Left lung (tissue), 14 donors: ENCODE data around the gene RNASE3. TPM values are rescaled to one million over a fixed set of nuclear protein-coding genes. Genes with fewer than 3 reads are reported as not detected.
"Not testable (repeated sequence)": the region's sequence is repeated elsewhere in the genome, so short reads cannot be mapped to it uniquely, and the experiment has no call there.

Experiments used
- ATAC-seq: fragments of 200-7000 bp; cut with Tn5 transposase; one replicate; pipeline ENCODE4 v1.9.1; 2020; ENCODE audit warnings: moderate library complexity
- DNase-seq, 4 donors: peaks; one replicate each; pipeline ENCODE4 v3.0.0-alpha.2; 2013 to 2020
- H3K27ac ChIP-seq, 2 donors: fragments of 200-600 bp; sonication (generic) in 1 of 2; one replicate each; pipeline versions ENCODE4 v1.5.0 to v1.8.0; 2020 to 2021
- H3K27me3 ChIP-seq, 2 donors: fragments of 200-600 bp; sonication (generic) in 1 of 2; one replicate each; pipeline versions ENCODE4 v1.5.0 to v1.8.0; 2020 to 2021
- H3K36me3 ChIP-seq, 2 donors: fragments of 200-600 bp; sonication (generic) in 1 of 2; one replicate each; pipeline versions ENCODE4 v1.5.0 to v1.8.0; 2020 to 2021
- H3K4me1 ChIP-seq, 2 donors: fragments of 200-600 bp; one replicate each; pipeline ENCODE4 v1.8.0; 2021
- H3K4me3 ChIP-seq, 2 donors: fragments of 200-600 bp; sonication (generic) in 1 of 2; one replicate each; pipeline versions ENCODE4 v1.5.0 to v1.8.0; 2020 to 2021; ENCODE audit warnings: mild to moderate bottlenecking in 1 of 2
- H3K9me3 ChIP-seq, 2 donors: fragments of 200-600 bp; sonication (generic) in 1 of 2; one replicate each; pipeline versions ENCODE4 v1.5.0 to v1.8.0; 2020 to 2021
- intact Hi-C, 2 donors: fragments of 100-400 bp; cut with DNase I; formaldehyde crosslinking; loops; one replicate each; pipeline versions ENCODE4 v1.11.2 to v1.14.2; 2022
- long read RNA-seq, 12 donors: library from polyadenylated mRNA in 2 of 12; unstranded in 2 of 12; transcript quantifications; one replicate each; pipeline ENCODE4 v2.0.0 and lab custom pipeline, GENCODE V29; 2019 to 2026
- polyA plus RNA-seq, 6 donors: library from polyadenylated mRNA; unstranded; fragments of 120-200 nt; gene quantifications; one replicate each; pipeline ENCODE4 v1.2.1, GENCODE V29; 2013; ENCODE audit not compliant: insufficient read length in 6 of 6
- total RNA-seq, 2 donors: library from RNA; stranded (reverse); fragmentation: NEBNext Ultra II Directional; extraction: Animal tissue kit (Norgen Biotek cat#: 25700); gene quantifications; one replicate each; pipeline ENCODE4 v1.2.1, GENCODE V29; 2021
- TF ChIP-seq, protein P1 (sequence below), 2 donors: fragments of 200-600 bp; sonication (generic) in 1 of 2; IDR thresholded peaks; one replicate each; pipeline versions ENCODE4 v1.5.0 to v1.8.0; 2021; ENCODE audit warnings: antibody characterized with exemption in 2 of 2
- donor health status: DM: no; HTN: yes; CAD: no.
- donor health status: DM: no; HTN: no; CAD: no.

RNASE3 gene
- 1 to 10 TPM in 1 of 2 donors, not detected in 1; 1.1 TPM for total RNA-seq
- polyA plus RNA-seq = 1 to 10 TPM in 3 of 6 donors, under 1 TPM in 3; 0.33 to 1.9 (median 0.88) TPM
- long read RNA-seq, donor 1 = 0 reads
- long read RNA-seq, donor 2 = 0 reads
- long read RNA-seq, donor 3 = 0 reads
- long read RNA-seq, donor 4 = 0 reads
- long read RNA-seq, donor 5, partial matches to known transcripts = 0 of 1 reads
- long read RNA-seq, donor 5, other reads (novel, unspliced or antisense) = 0 of 1 reads
- long read RNA-seq, donor 6 = 0 reads
- long read RNA-seq, donor 7, partial matches to known transcripts = 0 of 1 reads
- long read RNA-seq, donor 7, other reads (novel, unspliced or antisense) = 0 of 1 reads
- long read RNA-seq, donor 8 = 0 reads
- long read RNA-seq, donor 9 = 0 reads
- long read RNA-seq, donor 10, partial matches to known transcripts = 0 of 1 reads
- long read RNA-seq, donor 10, other reads (novel, unspliced or antisense) = 0 of 1 reads
- long read RNA-seq, donor 11 = 0 reads
- long read RNA-seq, donor 12 = 0 reads

DNA sequence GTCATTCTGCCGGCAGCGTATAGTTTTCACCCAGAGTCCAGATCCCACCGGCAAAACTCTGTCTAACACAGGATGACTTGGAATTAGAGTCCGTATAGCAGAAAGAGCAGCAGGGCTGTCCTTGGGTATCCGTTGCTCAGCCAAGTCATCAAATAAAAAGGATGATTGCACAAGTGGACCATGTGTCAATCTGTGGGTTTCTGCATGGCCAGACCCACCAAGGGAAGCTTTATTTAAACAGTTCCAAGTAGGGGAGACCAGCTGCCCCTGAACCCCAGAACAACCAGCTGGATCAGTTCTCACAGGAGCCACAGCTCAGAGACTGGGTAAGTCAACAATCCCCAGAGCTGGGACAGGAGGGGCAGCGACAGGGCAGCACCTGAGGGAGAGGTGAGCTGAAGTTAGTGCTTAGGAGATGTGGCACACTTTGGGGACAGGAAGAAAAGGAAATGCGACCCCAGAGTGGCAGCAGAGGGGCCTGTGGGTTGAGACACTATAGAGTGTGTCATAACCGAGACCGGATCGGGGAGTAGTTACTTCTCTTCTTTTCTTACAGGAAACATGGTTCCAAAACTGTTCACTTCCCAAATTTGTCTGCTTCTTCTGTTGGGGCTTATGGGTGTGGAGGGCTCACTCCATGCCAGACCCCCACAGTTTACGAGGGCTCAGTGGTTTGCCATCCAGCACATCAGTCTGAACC, at the start of gene RNASE3:
RNASE3 (plus strand) TSS at position 260 of the 700 bp plus-strand sequence; CDS start at position 562, 302 bp downstream.
- H3K4me3 ChIP-seq, H3K36me3 ChIP-seq, H3K9me3 ChIP-seq, intact Hi-C loops, DNase-seq, H3K27me3 ChIP-seq: not testable (repeated sequence)
- H3K27ac ChIP-seq = peak within 1 kb of the TSS in 1 of 2 donors; percentile 79
- H3K4me1 ChIP-seq = peaks cover 0 to 20% of the 10 kb centered on the region in 2 donors
- ATAC-seq = peak; percentile 36

DNA sequence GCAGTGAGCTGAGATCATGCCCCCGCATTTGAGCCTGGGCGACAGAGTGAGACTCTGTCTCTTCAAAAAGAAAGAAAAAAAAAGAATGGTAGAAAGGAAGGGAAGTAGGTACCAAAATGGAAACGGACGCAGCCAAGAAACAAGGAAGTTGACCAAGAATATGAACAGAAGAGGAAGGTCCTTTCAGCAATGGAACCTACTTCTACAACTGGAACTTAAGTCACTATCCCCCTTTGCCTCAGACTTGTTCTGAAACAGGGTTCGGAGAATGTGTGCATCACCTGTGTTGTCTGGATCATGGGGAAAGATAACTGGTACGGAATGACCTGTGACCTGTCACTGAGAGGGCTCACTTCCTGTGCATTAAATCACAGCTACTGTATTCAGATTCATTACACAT, 44.6 kb upstream of the RNASE3 start:
- DNase-seq (no peak), ATAC-seq (no peak)
- Histone ChIP-seq H3K9me3 (no peaks in the 10 kb centered on the region), H3K27me3 (no peaks in the 10 kb centered on the region), H3K36me3 (no peaks in the 10 kb centered on the region), H3K27ac (peak overlapping the region in 1 of 2 donors; percentile 6), H3K4me1 (peaks cover 2 to 14% of the 10 kb centered on the region in 2 donors), H3K4me3 (no peak overlapping the region)
- intact Hi-C loops = no loop called here
- TF ChIP-seq, protein P1, sequence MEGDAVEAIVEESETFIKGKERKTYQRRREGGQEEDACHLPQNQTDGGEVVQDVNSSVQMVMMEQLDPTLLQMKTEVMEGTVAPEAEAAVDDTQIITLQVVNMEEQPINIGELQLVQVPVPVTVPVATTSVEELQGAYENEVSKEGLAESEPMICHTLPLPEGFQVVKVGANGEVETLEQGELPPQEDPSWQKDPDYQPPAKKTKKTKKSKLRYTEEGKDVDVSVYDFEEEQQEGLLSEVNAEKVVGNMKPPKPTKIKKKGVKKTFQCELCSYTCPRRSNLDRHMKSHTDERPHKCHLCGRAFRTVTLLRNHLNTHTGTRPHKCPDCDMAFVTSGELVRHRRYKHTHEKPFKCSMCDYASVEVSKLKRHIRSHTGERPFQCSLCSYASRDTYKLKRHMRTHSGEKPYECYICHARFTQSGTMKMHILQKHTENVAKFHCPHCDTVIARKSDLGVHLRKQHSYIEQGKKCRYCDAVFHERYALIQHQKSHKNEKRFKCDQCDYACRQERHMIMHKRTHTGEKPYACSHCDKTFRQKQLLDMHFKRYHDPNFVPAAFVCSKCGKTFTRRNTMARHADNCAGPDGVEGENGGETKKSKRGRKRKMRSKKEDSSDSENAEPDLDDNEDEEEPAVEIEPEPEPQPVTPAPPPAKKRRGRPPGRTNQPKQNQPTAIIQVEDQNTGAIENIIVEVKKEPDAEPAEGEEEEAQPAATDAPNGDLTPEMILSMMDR (IDR thresholded peaks at IDR 0.05) = no peak

DNA sequence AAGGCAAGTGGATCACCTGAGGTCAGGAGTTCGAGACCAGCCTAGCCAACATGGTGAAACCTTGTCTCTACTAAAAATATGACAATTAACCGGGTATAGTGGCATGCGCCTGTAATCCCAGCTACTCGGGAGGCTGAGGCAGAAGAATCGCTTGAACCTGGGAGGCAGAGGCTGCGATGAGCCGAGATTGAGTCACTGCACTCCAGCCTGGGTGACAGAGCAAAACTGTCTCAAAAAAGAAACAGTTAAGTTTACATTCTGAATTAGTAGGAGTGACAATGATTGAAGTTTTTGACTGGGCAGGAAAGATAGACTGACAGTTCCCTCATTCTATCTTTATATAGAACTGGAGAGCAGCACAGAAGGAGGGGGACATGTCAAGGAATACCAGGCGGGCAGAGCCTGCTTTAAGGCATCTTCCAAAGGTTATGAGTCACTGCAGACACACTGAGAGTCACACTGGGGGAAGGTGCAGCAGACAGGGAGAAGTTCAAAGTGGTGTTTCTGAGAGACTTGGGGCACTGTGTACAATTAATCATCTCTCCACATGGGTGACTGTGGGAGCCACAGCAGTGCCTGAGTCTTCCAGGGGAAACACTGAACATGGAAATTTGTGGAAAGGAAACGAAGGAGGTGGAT, 42.8 kb upstream of the RNASE3 start:
- peak overlapping the region; percentile 73 to 78 for H3K27ac ChIP-seq
- no peaks in the 10 kb centered on the region for H3K27me3 ChIP-seq
- TF ChIP-seq, protein P1 (IDR thresholded peaks at IDR 0.05) = no peak
- ATAC-seq (peak; percentile 88), DNase-seq (peak in 1 of 4 donors; percentile 39)
- no peaks in the 10 kb centered on the region for H3K9me3 ChIP-seq
- peaks cover 2 to 14% of the 10 kb centered on the region in 2 donors for H3K4me1 ChIP-seq
- H3K4me3 ChIP-seq = no peak overlapping the region
- intact Hi-C loops = no loop called here
- H3K36me3 ChIP-seq = no peaks in the 10 kb centered on the region

DNA sequence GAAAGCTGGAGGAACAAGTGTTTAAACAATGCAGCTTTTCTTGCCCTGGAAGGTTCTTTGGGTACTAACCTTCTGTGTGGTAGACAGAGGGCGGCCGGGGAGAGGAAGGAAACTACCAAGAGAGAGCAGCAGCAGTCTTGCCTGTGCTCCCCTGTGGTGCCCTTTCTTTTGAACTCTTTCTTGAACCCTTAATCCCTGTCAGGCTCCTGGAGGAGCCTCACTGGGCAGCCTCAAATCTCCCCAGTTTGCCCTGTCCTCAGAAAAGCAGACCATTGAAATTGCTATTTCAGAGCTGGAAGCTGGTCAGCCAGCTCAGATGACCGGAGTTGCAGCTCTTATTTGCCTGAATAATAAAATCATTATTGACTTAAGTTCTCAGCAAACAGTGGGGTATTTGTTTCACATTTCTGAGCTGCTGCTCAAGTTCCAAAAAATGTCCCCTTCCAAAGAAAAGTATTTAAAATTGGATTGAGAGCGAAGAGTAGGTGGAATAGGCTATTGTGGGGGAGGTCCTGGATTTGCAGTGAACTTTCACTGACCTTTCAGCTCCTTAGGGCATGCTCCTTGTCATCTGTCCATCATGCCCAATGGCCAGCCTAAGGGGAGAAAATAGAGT, 42.1 kb upstream of the RNASE3 start:
- Histone ChIP-seq H3K36me3 (no peaks in the 10 kb centered on the region), H3K4me3 (no peak overlapping the region), H3K27me3 (no peaks in the 10 kb centered on the region), H3K9me3 (no peaks in the 10 kb centered on the region), H3K27ac (peak overlapping the region; percentile 73 to 78), H3K4me1 (peaks cover 2 to 14% of the 10 kb centered on the region in 2 donors)
- intact Hi-C loops = no loop called here
- ATAC-seq = peak; percentile 80
- TF ChIP-seq, protein P1 (IDR thresholded peaks at IDR 0.05) = no peak
- peak in 1 of 4 donors; percentile 37 for DNase-seq

DNA sequence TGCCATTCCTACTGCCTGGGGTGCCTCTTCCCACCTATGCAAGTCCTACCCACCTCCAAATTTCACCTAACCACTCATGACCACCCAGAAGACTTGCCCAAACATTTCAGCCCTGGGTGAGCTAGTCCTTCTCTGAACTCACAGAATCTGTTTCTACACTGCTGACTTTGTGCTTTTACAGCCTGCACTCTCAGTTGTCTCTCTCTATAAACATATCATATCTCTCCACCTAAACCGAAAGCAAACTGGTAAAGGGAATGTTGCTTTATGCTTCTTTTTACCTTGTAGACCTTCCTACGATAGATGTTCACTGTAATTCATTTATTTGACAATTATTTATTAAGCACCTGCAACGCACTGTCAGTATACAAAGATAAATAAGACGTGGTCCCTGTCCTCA, 38.1 kb upstream of the RNASE3 start:
- ATAC-seq = no peak
- Histone ChIP-seq H3K4me1 (peaks cover 2 to 12% of the 10 kb centered on the region in 2 donors), H3K36me3 (no peaks in the 10 kb centered on the region), H3K27me3 (no peaks in the 10 kb centered on the region), H3K27ac (no peak overlapping the region), H3K9me3 (no peaks in the 10 kb centered on the region), H3K4me3 (no peak overlapping the region)
- DNase-seq = no peak
- intact Hi-C loops = no loop called here
- TF ChIP-seq, protein P1 (IDR thresholded peaks at IDR 0.05) = no peak
